Astrocyte (in vitro differentiated cells and primary cell): Measurements from ENCODE around the gene GSTA5. TPM values are rescaled to one million over a fixed set of nuclear protein-coding genes. Genes with fewer than 3 reads are reported as not detected.
"Not testable (repeated sequence)": the region's sequence is repeated elsewhere in the genome, so short reads cannot be mapped to it uniquely, and the experiment has no call there.

Experiments used
- DNase-seq: peaks from one replicate; pipeline ENCODE4 v3.0.0-alpha.2; 2010; ENCODE audit warnings: low read depth
- FAIRE-seq: peaks from 2 replicates; lab custom pipeline; 2011; peaks lifted over from hg19 to GRCh38; lab: Jason Lieb, UNC
- H2AFZ ChIP-seq: 2 replicates; pipeline ENCODE4 v1.6.0; 2012; ENCODE audit warnings: low read depth, low read length, inconsistent platforms
- H3K27ac ChIP-seq: 2 replicates; pipeline ENCODE4 v1.5.1; 2011; ENCODE audit warnings: low read depth, low read length, inconsistent platforms
- H3K27me3 ChIP-seq: 2 replicates; pipeline ENCODE4 v1.6.0; 2011; ENCODE audit warnings: low read length, inconsistent platforms; ENCODE audit not compliant: insufficient read depth
- H3K36me3 ChIP-seq: 2 replicates; pipeline ENCODE4 v1.5.1; 2011; ENCODE audit warnings: low read length, inconsistent platforms; ENCODE audit not compliant: insufficient read depth
- H3K4me1 ChIP-seq: 2 replicates; pipeline ENCODE4 v1.5.1; 2011; ENCODE audit warnings: low read length, inconsistent platforms; ENCODE audit not compliant: insufficient read depth
- H3K4me2 ChIP-seq: 2 replicates; pipeline ENCODE4 v1.6.0; 2012; ENCODE audit warnings: low read length, inconsistent platforms
- H3K4me3 ChIP-seq: 2 replicates; pipeline ENCODE4 v1.5.1; 2011; ENCODE audit warnings: low read depth, mild to moderate bottlenecking, low read length, inconsistent platforms; ENCODE audit not compliant: insufficient read depth
- H3K79me2 ChIP-seq: 2 replicates; pipeline ENCODE4 v1.6.0; 2012; ENCODE audit warnings: mild to moderate bottlenecking, low read length, inconsistent platforms; ENCODE audit not compliant: insufficient read depth
- H3K9ac ChIP-seq: 2 replicates; pipeline ENCODE4 v1.6.0; 2012; ENCODE audit warnings: mild to moderate bottlenecking, low read length, inconsistent platforms
- H3K9me3 ChIP-seq: 2 replicates; pipeline ENCODE4 v1.5.1; 2012; ENCODE audit warnings: low read depth, mild to moderate bottlenecking, low read length, inconsistent platforms; ENCODE audit not compliant: insufficient read depth
- H4K20me1 ChIP-seq: 2 replicates; pipeline ENCODE4 v1.6.0; 2012; ENCODE audit warnings: low read length, inconsistent platforms; ENCODE audit not compliant: insufficient read depth
- H3K27ac Mint-ChIP-seq: one replicate; pipeline ENCODE4 v1.8.0; 2021; ENCODE audit warnings: mild to moderate bottlenecking, mixed read lengths; ENCODE audit not compliant: unreplicated experiment
- H3K27me3 Mint-ChIP-seq: one replicate; pipeline ENCODE4 v1.8.0; 2021; ENCODE audit warnings: low read depth, mixed read lengths; ENCODE audit not compliant: unreplicated experiment
- H3K36me3 Mint-ChIP-seq: one replicate; pipeline ENCODE4 v1.8.0; 2021; ENCODE audit warnings: low read depth, mixed read lengths; ENCODE audit not compliant: unreplicated experiment
- H3K4me1 Mint-ChIP-seq: one replicate; pipeline ENCODE4 v1.8.0; 2021; ENCODE audit warnings: low read depth, mixed read lengths; ENCODE audit not compliant: unreplicated experiment
- H3K4me3 Mint-ChIP-seq: one replicate; pipeline ENCODE4 v1.8.0; 2021; ENCODE audit warnings: mild to moderate bottlenecking, moderate library complexity, mixed read lengths; ENCODE audit not compliant: unreplicated experiment
- H3K9me3 Mint-ChIP-seq: one replicate; pipeline ENCODE4 v1.8.0; 2021; ENCODE audit warnings: mild to moderate bottlenecking, mixed read lengths; ENCODE audit not compliant: unreplicated experiment
- EZH2 ChIP-seq: IDR thresholded peaks from 2 replicates; pipeline ENCODE4 v1.6.1; 2012; ENCODE audit warnings: mild to moderate bottlenecking, low read length, inconsistent platforms; ENCODE audit not compliant: insufficient read depth
- total RNA-seq: library from RNA; stranded (reverse); gene quantifications from 2 replicates; pipeline ENCODE4 v1.2.1, GENCODE V29; 2021
- TF ChIP-seq, protein P1 (sequence below): IDR thresholded peaks from 2 replicates; pipeline ENCODE4 v1.5.1; 2011; ENCODE audit warnings: low read depth, mild to moderate bottlenecking, inconsistent platforms, low read length, moderate library complexity; ENCODE audit not compliant: insufficient read depth

GSTA5 gene
- total RNA-seq, 1 donor from 2014 or later: not detected

GRCh38 chr6:52839124-52840055, 1.2 kb downstream of the GSTA5 start:
- Mint-ChIP-seq H3K27ac (no peak overlapping the region), H3K27me3 (peaks cover 19% of the 10 kb centered on the region), H3K36me3 (no peaks in the 10 kb centered on the region), H3K9me3 (peaks cover 1% of the 10 kb centered on the region), H3K4me3 (no peak overlapping the region), H3K4me1 (no peaks in the 10 kb centered on the region)
- Histone ChIP-seq H3K9me3 (no peaks in the 10 kb centered on the region), H3K36me3 (no peaks in the 10 kb centered on the region), H3K27me3 (peaks cover 8% of the 10 kb centered on the region), H3K4me2 (no peak overlapping the region), H3K9ac (no peak overlapping the region), H2AFZ (no peak overlapping the region), H3K4me1 (no peaks in the 10 kb centered on the region), H4K20me1 (no peaks in the 10 kb centered on the region), H3K79me2 (no peaks in the 10 kb centered on the region), H3K4me3 (no peak overlapping the region), H3K27ac (no peak overlapping the region)
- no peak for TF ChIP-seq EZH2
- TF ChIP-seq, protein P1, sequence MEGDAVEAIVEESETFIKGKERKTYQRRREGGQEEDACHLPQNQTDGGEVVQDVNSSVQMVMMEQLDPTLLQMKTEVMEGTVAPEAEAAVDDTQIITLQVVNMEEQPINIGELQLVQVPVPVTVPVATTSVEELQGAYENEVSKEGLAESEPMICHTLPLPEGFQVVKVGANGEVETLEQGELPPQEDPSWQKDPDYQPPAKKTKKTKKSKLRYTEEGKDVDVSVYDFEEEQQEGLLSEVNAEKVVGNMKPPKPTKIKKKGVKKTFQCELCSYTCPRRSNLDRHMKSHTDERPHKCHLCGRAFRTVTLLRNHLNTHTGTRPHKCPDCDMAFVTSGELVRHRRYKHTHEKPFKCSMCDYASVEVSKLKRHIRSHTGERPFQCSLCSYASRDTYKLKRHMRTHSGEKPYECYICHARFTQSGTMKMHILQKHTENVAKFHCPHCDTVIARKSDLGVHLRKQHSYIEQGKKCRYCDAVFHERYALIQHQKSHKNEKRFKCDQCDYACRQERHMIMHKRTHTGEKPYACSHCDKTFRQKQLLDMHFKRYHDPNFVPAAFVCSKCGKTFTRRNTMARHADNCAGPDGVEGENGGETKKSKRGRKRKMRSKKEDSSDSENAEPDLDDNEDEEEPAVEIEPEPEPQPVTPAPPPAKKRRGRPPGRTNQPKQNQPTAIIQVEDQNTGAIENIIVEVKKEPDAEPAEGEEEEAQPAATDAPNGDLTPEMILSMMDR: peak; percentile 67
- FAIRE-seq (peak; percentile 93), DNase-seq (no peak)

DNA sequence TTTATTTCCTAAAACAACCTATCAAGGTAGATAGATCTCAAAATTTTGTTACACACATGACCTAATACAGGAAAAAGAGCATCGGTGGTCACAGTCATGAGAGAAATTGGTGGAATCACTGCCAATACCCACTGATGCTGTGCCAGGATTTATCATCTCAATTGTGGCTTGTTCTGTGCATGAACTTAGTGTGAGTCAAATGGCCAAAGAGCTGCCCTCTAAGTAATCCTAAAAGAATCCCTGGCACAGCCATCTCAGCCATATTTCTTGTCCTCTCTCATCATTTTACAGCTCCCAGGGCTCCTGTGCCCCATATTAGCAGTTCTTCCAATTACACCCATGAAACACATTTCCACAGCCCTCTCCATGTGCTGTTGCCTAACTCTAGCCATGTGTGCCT, 6.1 kb downstream of the GSTA5 start:
- Histone ChIP-seq H3K27me3 (peaks cover 8% of the 10 kb centered on the region), H3K79me2 (no peaks in the 10 kb centered on the region), H3K9me3 (no peaks in the 10 kb centered on the region), H3K4me3 (no peak overlapping the region), H3K4me2 (no peak overlapping the region), H3K36me3 (no peaks in the 10 kb centered on the region), H4K20me1 (no peaks in the 10 kb centered on the region), H3K9ac (no peak overlapping the region), H3K27ac (no peak overlapping the region), H2AFZ (no peak overlapping the region), H3K4me1 (no peaks in the 10 kb centered on the region)
- no peak for TF ChIP-seq EZH2
- TF ChIP-seq, protein P1: no peak
- Mint-ChIP-seq H3K9me3 (peaks cover 5% of the 10 kb centered on the region), H3K36me3 (no peaks in the 10 kb centered on the region), H3K27ac (no peak overlapping the region), H3K27me3 (peaks cover 31% of the 10 kb centered on the region), H3K4me3 (no peak overlapping the region), H3K4me1 (no peaks in the 10 kb centered on the region)
- FAIRE-seq: peak; percentile 56
- DNase-seq: peak; percentile 33

- H3K27ac Mint-ChIP-seq, DNase-seq, H3K79me2 ChIP-seq, H3K4me2 ChIP-seq, H2AFZ ChIP-seq, H3K9me3 Mint-ChIP-seq, H3K36me3 Mint-ChIP-seq, H3K36me3 ChIP-seq, H3K27ac ChIP-seq, H3K4me1 ChIP-seq, H3K9ac ChIP-seq, H4K20me1 ChIP-seq, H3K4me3 ChIP-seq, H3K9me3 ChIP-seq, H3K27me3 ChIP-seq, H3K4me1 Mint-ChIP-seq, H3K4me3 Mint-ChIP-seq: not testable (repeated sequence)
- peaks cover 25% of the 10 kb centered on the region for H3K27me3 Mint-ChIP-seq
- peak; percentile 23 for FAIRE-seq
Measured at GRCh38 chr6:52830869-52831268, 9.7 kb downstream of the GSTA5 start.
